ENCODE measurements around the gene THEMIS.

The THEMIS gene

GRCh38 chr6:127877231-127877630, 23.6 kb downstream of the THEMIS start:
- Histone ChIP-seq H3K4me1 (ENCODE audit: insufficient read depth, insufficient read length) (no peaks in the 10 kb centered on the region), H3K4me3 (ENCODE audit: insufficient read length, low read depth) (no peak overlapping the region), H3K9ac (ENCODE audit: insufficient read length, low read depth) (no peak overlapping the region), H3K27me3 (ENCODE audit: insufficient read depth, insufficient read length) (no peaks in the 10 kb centered on the region), H3K36me3 (ENCODE audit: insufficient read depth, insufficient read length, low read length) (no peaks in the 10 kb centered on the region), H3K9me3 (ENCODE audit: insufficient read depth, low read length) (no peaks in the 10 kb centered on the region)
- TF ChIP-seq SUZ12 (IDR thresholded peaks at IDR 0.05; ENCODE audit: extremely low read depth, insufficient read depth, insufficient read length) = no peak
- no peak for TF ChIP-seq YY1 (IDR thresholded peaks at IDR 0.05; ENCODE audit: insufficient read depth, insufficient read length)
- TF ChIP-seq ZNF274 (IDR thresholded peaks at IDR 0.05; ENCODE audit: low read depth, low read length) = no peak
- no peak for DNase-seq (ENCODE audit: low read depth, low spot score)

GRCh38 chr6:127869772-127870404, 31.0 kb downstream of the THEMIS start:
- no peak for TF ChIP-seq YY1 (IDR thresholded peaks at IDR 0.05; ENCODE audit: insufficient read depth, insufficient read length)
- no peak for TF ChIP-seq ZNF274 (IDR thresholded peaks at IDR 0.05; ENCODE audit: low read depth, low read length)
- no peak for TF ChIP-seq SUZ12 (IDR thresholded peaks at IDR 0.05; ENCODE audit: extremely low read depth, insufficient read depth, insufficient read length)
- Histone ChIP-seq H3K9me3 (ENCODE audit: insufficient read depth, low read length) (no peaks in the 10 kb centered on the region), H3K36me3 (ENCODE audit: insufficient read depth, insufficient read length, low read length) (no peaks in the 10 kb centered on the region), H3K27me3 (ENCODE audit: insufficient read depth, insufficient read length) (no peaks in the 10 kb centered on the region), H3K4me3 (ENCODE audit: insufficient read length, low read depth) (no peak overlapping the region), H3K4me1 (ENCODE audit: insufficient read depth, insufficient read length) (no peaks in the 10 kb centered on the region), H3K9ac (ENCODE audit: insufficient read length, low read depth) (no peak overlapping the region)
- no peak for DNase-seq (ENCODE audit: low read depth, low spot score)

DNA sequence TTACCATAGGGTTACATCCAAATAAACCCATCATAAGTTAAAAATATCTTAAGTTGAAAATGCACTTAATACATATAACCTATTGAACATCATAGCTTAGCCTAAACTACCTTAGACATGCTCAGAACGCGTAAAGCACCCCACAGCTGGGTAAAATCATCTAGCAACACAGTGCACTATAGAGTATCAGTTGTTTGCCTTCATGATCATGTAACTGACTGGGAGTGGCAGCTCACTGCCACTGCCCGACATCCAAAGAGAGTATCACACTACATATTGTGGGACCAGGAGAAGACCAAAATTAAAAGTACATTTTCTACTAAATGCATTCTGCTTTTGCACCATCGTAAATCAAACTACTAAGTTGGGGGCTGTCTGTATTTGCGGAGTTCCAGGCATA, 31.7 kb downstream of the THEMIS start:
- no peak for DNase-seq (ENCODE audit: low read depth, low spot score)
- TF ChIP-seq SUZ12 (IDR thresholded peaks at IDR 0.05; ENCODE audit: extremely low read depth, insufficient read depth, insufficient read length) = no peak
- TF ChIP-seq YY1 (IDR thresholded peaks at IDR 0.05; ENCODE audit: insufficient read depth, insufficient read length) = no peak
- TF ChIP-seq ZNF274 (IDR thresholded peaks at IDR 0.05; ENCODE audit: low read depth, low read length) = no peak
- H3K36me3 ChIP-seq (ENCODE audit: insufficient read depth, insufficient read length, low read length) = no peaks in the 10 kb centered on the region
- no peaks in the 10 kb centered on the region for H3K9me3 ChIP-seq (ENCODE audit: insufficient read depth, low read length)
- no peak overlapping the region for H3K4me3 ChIP-seq (ENCODE audit: insufficient read length, low read depth)
- no peaks in the 10 kb centered on the region for H3K4me1 ChIP-seq (ENCODE audit: insufficient read depth, insufficient read length)
- no peaks in the 10 kb centered on the region for H3K27me3 ChIP-seq (ENCODE audit: insufficient read depth, insufficient read length)
- H3K9ac ChIP-seq (ENCODE audit: insufficient read length, low read depth) = no peak overlapping the region

- Histone ChIP-seq H3K4me1 (ENCODE audit: insufficient read depth, insufficient read length) (no peaks in the 10 kb centered on the region), H3K36me3 (ENCODE audit: insufficient read depth, insufficient read length, low read length) (no peaks in the 10 kb centered on the region), H3K27me3 (ENCODE audit: insufficient read depth, insufficient read length) (no peaks in the 10 kb centered on the region), H3K4me3 (ENCODE audit: insufficient read length, low read depth) (no peak overlapping the region), H3K9ac (ENCODE audit: insufficient read length, low read depth) (no peak overlapping the region), H3K9me3 (ENCODE audit: insufficient read depth, low read length) (no peaks in the 10 kb centered on the region)
- DNase-seq (ENCODE audit: low read depth, low spot score) = no peak
- no peak for TF ChIP-seq SUZ12 (IDR thresholded peaks at IDR 0.05; ENCODE audit: extremely low read depth, insufficient read depth, insufficient read length)
- TF ChIP-seq ZNF274 (IDR thresholded peaks at IDR 0.05; ENCODE audit: low read depth, low read length) = no peak
- no peak for TF ChIP-seq YY1 (IDR thresholded peaks at IDR 0.05; ENCODE audit: insufficient read depth, insufficient read length)
These were observed 32.5 kb downstream of the THEMIS start for GRCh38 chr6:127868338-127868737.

GRCh38 chr6:127866766-127867165, 34.1 kb downstream of the THEMIS start:
- Histone ChIP-seq H3K27me3 (ENCODE audit: insufficient read depth, insufficient read length) (no peaks in the 10 kb centered on the region), H3K4me1 (ENCODE audit: insufficient read depth, insufficient read length) (no peaks in the 10 kb centered on the region), H3K36me3 (ENCODE audit: insufficient read depth, insufficient read length, low read length) (no peaks in the 10 kb centered on the region), H3K9me3 (ENCODE audit: insufficient read depth, low read length) (no peaks in the 10 kb centered on the region), H3K9ac (ENCODE audit: insufficient read length, low read depth) (no peak overlapping the region), H3K4me3 (ENCODE audit: insufficient read length, low read depth) (no peak overlapping the region)
- TF ChIP-seq SUZ12 (IDR thresholded peaks at IDR 0.05; ENCODE audit: extremely low read depth, insufficient read depth, insufficient read length) (no peak), YY1 (IDR thresholded peaks at IDR 0.05; ENCODE audit: insufficient read depth, insufficient read length) (no peak), ZNF274 (IDR thresholded peaks at IDR 0.05; ENCODE audit: low read depth, low read length) (no peak)
- DNase-seq (ENCODE audit: low read depth, low spot score) = no peak

DNA sequence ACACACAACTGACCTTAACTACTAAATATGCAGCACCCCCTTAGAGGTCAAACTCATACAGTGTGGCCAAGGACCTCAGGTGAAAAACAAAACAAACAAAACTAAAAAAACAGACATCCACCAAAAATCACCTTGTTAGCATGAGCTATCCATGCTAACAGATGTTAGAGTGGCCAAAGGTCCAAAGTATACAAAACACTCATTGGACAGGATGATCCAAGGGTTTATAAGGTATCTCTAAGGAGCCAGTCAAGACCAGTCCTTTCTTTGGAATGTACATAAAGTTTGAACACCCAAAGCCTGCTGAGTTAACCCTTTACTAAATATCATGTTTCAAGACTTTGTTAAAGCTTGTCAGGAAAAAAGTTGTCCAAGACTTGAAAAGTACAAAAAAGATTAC, 35.8 kb downstream of the THEMIS start:
- Histone ChIP-seq H3K36me3 (ENCODE audit: insufficient read depth, insufficient read length, low read length) (no peaks in the 10 kb centered on the region), H3K9ac (ENCODE audit: insufficient read length, low read depth) (no peak overlapping the region), H3K4me1 (ENCODE audit: insufficient read depth, insufficient read length) (no peaks in the 10 kb centered on the region), H3K4me3 (ENCODE audit: insufficient read length, low read depth) (no peak overlapping the region), H3K9me3 (ENCODE audit: insufficient read depth, low read length) (no peaks in the 10 kb centered on the region), H3K27me3 (ENCODE audit: insufficient read depth, insufficient read length) (no peaks in the 10 kb centered on the region)
- no peak for DNase-seq (ENCODE audit: low read depth, low spot score)
- TF ChIP-seq YY1 (IDR thresholded peaks at IDR 0.05; ENCODE audit: insufficient read depth, insufficient read length) (no peak), ZNF274 (IDR thresholded peaks at IDR 0.05; ENCODE audit: low read depth, low read length) (no peak), SUZ12 (IDR thresholded peaks at IDR 0.05; ENCODE audit: extremely low read depth, insufficient read depth, insufficient read length) (no peak)

DNA sequence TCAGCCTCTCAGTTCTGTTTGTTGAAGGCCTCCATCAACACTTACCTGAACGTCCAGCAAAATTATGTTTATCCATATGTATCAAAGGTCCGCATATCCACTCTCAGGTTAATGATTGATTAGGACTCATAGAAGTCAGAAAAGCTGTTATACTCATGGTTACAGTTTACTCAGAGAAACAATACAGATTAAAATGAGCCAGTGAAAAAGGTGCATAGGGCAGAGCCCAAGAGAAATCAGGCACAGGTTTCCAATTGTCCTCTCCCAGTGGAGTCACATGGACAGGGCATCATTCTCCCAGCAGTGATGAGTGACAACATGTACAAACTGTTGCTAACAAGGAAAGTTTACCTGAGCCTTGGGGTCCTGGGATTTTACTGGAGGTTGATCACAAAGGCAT, 36.2 kb downstream of the THEMIS start:
- Histone ChIP-seq H3K4me1 (ENCODE audit: insufficient read depth, insufficient read length) (no peaks in the 10 kb centered on the region), H3K9me3 (ENCODE audit: insufficient read depth, low read length) (no peaks in the 10 kb centered on the region), H3K27me3 (ENCODE audit: insufficient read depth, insufficient read length) (no peaks in the 10 kb centered on the region), H3K9ac (ENCODE audit: insufficient read length, low read depth) (no peak overlapping the region), H3K4me3 (ENCODE audit: insufficient read length, low read depth) (no peak overlapping the region), H3K36me3 (ENCODE audit: insufficient read depth, insufficient read length, low read length) (no peaks in the 10 kb centered on the region)
- no peak for TF ChIP-seq ZNF274 (IDR thresholded peaks at IDR 0.05; ENCODE audit: low read depth, low read length)
- no peak for TF ChIP-seq SUZ12 (IDR thresholded peaks at IDR 0.05; ENCODE audit: extremely low read depth, insufficient read depth, insufficient read length)
- TF ChIP-seq YY1 (IDR thresholded peaks at IDR 0.05; ENCODE audit: insufficient read depth, insufficient read length) = no peak
- DNase-seq (ENCODE audit: low read depth, low spot score) = no peak
